Stimulated activated CD8-positive, alpha-beta memory T cell treated with anti-CD3 and anti-CD28 coated beads, Interleukin-7, amount 100 ng/mL, for 48 hours (primary cell): ENCODE data around the gene B3GNT5.

Experiments
- DNase-seq, 2 donors: peaks; one replicate each; pipeline ENCODE4 v3.0.0-alpha.2; 2020; ENCODE audit warnings: low read depth in 1 of 2; ENCODE audit errors: extremely low read depth in 1 of 2

The B3GNT5 gene

GRCh38 chr3:183317271-183317670 lies 64.2 kb downstream of the B3GNT5 start:
- DNase-seq, result no peak

GRCh38 chr3:183317886-183318865 lies 65.1 kb downstream of the B3GNT5 start:
- no peak for DNase-seq

- no peak for DNase-seq
These were observed 65.8 kb downstream of the B3GNT5 start for GRCh38 chr3:183318877-183319276.

GRCh38 chr3:183319371-183319770 lies 66.3 kb downstream of the B3GNT5 start:
- DNase-seq, result no peak
